ENCODE measurements around the gene MIGA2.

Gene MIGA2

GRCh38 chr9:129071526-129072126 lies 35.2 kb downstream of the MIGA2 start:
- DNase-seq (ENCODE audit: low spot score), result peak; percentile 6

DNA sequence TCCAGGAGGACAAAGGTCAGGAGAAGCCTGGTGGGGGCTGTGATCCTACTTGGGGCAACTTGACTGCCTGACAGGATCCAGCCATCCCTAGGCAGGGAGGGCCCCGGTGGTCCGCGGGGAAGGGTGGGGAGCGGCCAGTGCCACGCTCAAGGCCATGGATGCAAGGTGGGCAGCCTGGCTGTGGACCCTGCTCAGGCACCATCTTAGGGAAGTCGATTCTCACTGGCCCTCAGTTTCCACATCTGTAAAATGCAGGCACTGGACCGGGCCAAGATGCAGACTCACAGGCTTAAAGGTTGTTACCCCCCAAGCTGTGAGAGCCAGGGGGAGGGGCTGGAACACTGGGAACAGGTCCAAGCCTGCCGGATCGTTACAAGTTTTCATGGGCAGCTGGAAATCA lies 35.7 kb downstream of the MIGA2 start:
- DNase-seq (ENCODE audit: low spot score), result no peak

- DNase-seq (ENCODE audit: low spot score), result no peak
Measured at GRCh38 chr9:129073404-129073803, 37.0 kb downstream of the MIGA2 start.

DNA sequence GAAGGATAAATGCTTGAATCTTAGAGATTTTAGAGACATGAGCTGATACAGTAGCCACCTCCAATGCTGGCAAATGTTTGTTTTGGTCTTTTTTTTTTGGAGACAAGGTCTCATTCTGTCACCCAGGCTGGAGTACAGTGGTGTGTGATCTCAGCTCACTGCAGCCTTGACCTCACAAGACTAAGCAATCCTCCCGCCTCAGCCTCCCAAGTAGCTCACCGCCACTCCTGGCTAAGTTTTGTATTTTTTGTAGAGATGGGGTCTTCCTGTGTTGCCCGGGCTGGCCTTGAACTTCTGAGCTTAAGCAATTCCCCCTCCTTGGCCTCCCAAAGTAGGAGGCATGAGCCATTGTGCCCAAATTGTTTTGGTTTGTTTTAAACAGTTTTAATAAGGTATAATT lies 37.7 kb downstream of the MIGA2 start:
- DNase-seq (ENCODE audit: low spot score), result no peak

GRCh38 chr9:129075996-129076639 lies 39.7 kb downstream of the MIGA2 start:
- no peak for DNase-seq (ENCODE audit: low spot score)

DNA sequence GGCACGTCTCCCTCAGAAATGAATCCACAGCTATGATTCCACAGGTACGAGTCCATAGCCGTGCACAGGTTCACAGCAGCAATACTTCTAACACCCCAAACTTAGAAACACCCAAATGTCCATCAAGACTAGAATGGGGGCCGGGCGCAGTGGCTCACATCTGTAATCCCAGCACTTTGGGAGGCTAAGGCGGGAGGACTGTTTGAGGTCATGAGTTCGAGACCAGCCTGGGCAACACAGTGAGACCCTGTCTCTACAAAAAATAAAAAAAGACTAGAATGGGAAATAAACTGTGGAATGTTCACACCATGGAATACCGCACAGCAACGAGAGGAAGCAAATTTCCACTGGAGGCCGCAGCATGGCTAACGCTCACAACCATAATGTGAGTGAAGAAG lies 40.2 kb downstream of the MIGA2 start:
- DNase-seq (ENCODE audit: low spot score), result no peak

GRCh38 chr9:129077236-129077635 lies 40.8 kb downstream of the MIGA2 start:
- DNase-seq (ENCODE audit: low spot score), result no peak

DNA sequence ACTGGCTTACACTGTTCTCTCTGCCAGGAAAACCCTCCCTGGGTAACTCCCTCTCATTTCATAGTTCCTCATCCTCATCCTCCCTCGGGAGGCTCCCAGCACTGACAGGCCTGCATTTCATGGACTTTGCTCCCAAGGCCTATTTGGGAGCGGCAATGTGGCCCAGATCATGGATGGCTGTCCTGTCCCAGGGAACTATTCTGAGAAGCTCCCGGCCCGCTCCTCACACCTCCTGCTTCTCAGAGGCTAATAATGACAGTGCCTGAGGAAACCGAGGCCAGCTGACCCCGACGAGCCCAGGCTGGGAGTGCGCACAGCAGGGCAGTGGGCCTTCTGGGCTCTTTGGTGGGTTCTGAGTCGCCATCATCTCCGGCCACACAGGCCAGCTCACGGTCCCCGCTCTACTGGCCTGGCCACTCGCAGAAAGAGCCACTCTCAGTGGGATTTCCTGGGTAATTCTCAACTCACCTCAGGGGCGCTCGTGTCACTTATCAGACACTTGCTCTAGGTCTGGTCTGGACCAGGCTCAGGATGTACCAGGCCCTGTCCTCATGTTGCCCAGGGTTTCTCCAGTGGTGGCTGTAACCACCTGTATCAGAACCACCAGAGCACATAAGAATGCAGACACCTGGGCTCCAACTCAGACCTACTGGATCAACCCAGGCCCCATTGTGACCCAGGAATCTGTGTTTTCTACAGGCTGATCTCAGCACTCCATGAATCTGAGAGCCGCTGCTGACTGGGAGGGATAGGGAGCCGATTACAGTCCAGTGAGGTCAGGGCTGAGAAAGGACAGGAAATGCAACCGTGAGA lies 42.5 kb downstream of the MIGA2 start:
- DNase-seq (ENCODE audit: low spot score), result no peak

GRCh38 chr9:129079829-129080228 lies 43.4 kb downstream of the MIGA2 start:
- no peak for DNase-seq (ENCODE audit: low spot score)

GRCh38 chr9:129080298-129080600 lies 43.8 kb downstream of the MIGA2 start:
- no peak for DNase-seq (ENCODE audit: low spot score)

DNA sequence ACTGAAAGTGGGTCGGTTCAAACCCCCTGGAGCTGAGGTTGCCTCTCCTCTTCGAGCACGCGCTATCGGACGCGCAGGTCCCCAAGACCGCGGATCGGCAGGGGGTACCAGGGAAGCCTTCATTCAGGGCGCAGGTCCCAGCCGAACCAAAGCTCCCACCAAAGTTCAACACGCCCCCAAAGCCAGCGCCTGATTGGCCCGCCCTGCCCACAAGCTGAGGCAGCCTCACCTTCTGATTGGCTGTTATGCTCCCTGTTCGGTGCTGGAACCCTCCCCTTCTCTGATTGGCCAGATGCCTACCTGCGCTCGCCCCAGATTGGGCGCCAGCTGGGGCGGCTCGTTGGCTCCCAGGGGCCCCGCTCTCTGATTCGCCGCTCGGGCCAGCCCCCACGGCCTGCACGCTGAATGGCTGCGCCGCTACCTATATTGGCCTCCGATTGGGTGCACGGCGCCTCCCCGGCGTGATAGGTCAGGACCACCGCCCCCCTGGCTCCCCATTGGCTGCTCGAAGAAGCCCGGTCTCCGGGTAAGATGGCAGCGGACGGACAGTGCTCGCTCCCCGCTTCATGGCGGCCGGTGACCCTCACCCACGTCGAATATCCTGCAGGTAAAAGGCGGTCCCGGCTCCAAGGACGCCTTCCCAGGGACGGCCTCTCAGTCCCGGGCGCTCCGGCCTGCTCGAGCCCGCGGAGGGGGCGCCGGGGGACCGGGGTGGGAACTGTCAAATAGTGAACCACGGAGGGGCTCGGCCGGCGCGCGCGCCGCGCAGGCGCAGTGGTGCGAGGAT lies 44.4 kb downstream of the MIGA2 start, which contains the start of gene DOLPP1:
TSS of gene DOLPP1 (plus strand) at position 511 of the 787 bp plus-strand sequence. CDS start at position 532, 21 bp downstream.
- peak; percentile 99 for DNase-seq (ENCODE audit: low spot score)

DNA sequence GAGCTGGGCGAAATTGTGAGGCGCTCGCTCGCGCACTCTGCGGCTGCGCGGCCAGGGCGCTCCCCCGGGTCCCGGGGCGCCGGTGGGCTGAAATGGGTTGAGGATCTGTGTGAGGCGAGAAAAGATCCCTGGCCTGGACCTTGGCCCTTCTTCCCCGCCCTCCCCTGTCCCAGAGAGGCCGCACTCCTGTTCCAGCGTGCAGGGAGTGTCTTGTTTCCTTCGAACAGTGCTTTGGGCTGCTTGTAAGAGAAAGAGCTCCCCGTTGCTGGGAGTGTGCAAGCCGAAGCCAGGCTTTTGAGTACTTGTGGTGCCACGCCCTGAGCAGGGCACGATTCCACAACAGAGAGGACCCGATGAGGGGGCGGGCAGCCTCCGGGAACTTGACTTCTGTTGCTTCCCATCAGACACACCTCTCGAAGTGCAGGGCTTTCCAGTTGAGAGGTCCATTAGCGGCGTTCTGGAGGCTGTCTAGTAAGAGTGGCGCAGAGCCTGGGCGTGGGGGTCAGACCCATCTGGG lies 45.0 kb downstream of the MIGA2 start:
- DNase-seq (ENCODE audit: low spot score), result no peak

DNA sequence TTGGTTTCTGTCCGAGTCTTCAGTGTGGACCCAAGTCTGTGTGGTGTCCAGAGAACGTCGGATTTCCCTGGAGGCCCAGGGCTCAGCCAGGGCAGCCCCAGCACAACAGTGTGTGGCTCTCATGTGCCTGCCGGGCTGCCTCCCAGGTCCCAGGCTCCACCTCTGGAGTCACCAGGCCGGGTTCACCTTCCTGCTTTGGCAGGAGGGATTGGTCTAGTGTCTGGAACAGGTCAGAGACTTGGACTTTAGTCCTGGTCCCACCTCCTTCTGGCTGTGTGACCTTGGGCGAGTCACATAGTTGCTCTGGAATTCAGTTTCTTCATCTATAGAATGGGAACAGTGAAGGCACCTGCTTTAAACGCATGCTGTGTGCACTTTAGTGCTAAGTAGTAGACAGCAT lies 47.7 kb downstream of the MIGA2 start:
- DNase-seq (ENCODE audit: low spot score), result no peak

GRCh38 chr9:129089246-129089645 lies 52.8 kb downstream of the MIGA2 start:
- DNase-seq (ENCODE audit: low spot score), result no peak

DNA sequence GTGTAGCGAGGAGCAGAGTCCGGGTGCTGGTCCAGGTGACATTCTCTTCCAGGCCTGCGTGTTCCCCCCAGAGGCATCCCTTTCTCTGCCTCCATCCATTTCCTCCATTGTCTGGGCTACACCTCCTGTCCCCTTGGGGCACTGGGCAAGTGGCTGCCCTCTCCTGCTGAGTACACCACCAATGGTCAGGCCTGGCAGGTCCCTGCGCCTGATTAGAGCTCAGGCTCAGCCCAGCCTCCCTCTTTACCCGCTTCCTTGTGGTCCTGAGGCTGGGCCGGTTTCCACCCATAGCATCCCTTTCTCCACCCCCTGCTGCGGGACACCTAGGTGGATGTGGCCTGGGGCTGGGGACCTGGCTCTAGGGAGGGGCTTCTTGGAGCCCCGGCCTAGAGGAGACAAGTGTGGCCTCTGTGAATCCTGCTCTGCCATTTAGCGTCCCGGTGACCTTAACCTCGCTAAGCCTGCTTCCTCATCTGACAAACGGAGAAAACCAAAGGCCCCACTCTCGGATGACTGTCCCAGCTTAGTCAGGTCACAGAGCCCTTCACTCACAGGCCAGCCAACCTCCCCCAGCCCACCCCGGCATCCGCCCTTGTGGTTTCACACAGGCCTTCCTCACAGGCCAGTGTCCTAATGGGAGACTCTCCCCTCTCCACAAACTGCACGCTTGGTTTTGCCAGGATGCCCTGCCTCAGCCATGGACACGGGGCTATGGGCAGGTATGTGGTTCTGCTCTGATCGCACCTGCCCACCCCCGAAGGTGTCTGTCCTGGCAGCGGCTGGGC lies 57.4 kb downstream of the MIGA2 start:
- DNase-seq (ENCODE audit: low spot score), result no peak

GRCh38 chr9:129094387-129095169 lies 58.2 kb downstream of the MIGA2 start:
- DNase-seq (ENCODE audit: low spot score), result no peak

GRCh38 chr9:129095170-129095667 lies 58.8 kb downstream of the MIGA2 start:
- no peak for DNase-seq (ENCODE audit: low spot score)

GRCh38 chr9:129095908-129096307 lies 59.5 kb downstream of the MIGA2 start:
- DNase-seq (ENCODE audit: low spot score), result no peak

- DNase-seq (ENCODE audit: low spot score), result no peak
Measured at GRCh38 chr9:129097671-129098306, 61.4 kb downstream of the MIGA2 start.

- DNase-seq (ENCODE audit: low spot score), result no peak
Measured at GRCh38 chr9:129098328-129098727, 61.9 kb downstream of the MIGA2 start.
